OCI-LY1 (cell line): ENCODE measurements around the gene FBXW11.

Experiments used
- H2AFZ ChIP-seq: fragments of 200-600 bp; sonication (generic), shearing (Covaris generic); 2 replicates; pipeline ENCODE4 v1.6.0; 2014; ENCODE audit warnings: antibody characterized with exemption, mild to moderate bottlenecking, low read length
- H3F3A ChIP-seq: fragments of 200-600 bp; sonication (generic), shearing (Covaris generic); 2 replicates; pipeline ENCODE4 v1.6.0; 2014; ENCODE audit warnings: mild to moderate bottlenecking, antibody characterized with exemption, low read length, moderate library complexity; ENCODE audit not compliant: insufficient read depth
- H3K27ac ChIP-seq: fragments of 200-600 bp; sonication (generic); 2 replicates; pipeline ENCODE4 v1.5.1; 2014; ENCODE audit warnings: low read length, mixed run types, mild to moderate bottlenecking, low read depth; ENCODE audit not compliant: poor library complexity, severe bottlenecking
- H3K27me3 ChIP-seq: fragments of 200-600 bp; sonication (generic); 2 replicates; pipeline ENCODE4 v1.6.0; 2014; ENCODE audit warnings: antibody characterized with exemption, mild to moderate bottlenecking, low read length, moderate library complexity; ENCODE audit not compliant: insufficient read depth
- H3K36me3 ChIP-seq: fragments of 200-600 bp; sonication (generic); 2 replicates; pipeline ENCODE4 v1.6.1; 2014; ENCODE audit warnings: mild to moderate bottlenecking, antibody characterized with exemption, low read length, moderate library complexity, mixed read lengths; ENCODE audit not compliant: insufficient read depth
- H3K4me1 ChIP-seq: fragments of 200-600 bp; sonication (generic); 2 replicates; pipeline ENCODE4 v1.5.1; 2014; ENCODE audit warnings: mild to moderate bottlenecking, low read length, moderate library complexity; ENCODE audit not compliant: insufficient read depth, severe bottlenecking
- H3K4me2 ChIP-seq: fragments of 200-600 bp; sonication (generic), shearing (Covaris generic); 2 replicates; pipeline ENCODE4 v1.6.1; 2014; ENCODE audit warnings: low read length
- H3K4me3 ChIP-seq: fragments of 200-600 bp; sonication (generic); 2 replicates; pipeline ENCODE4 v1.5.1; 2014; ENCODE audit warnings: low read length, low read depth, mild to moderate bottlenecking, mixed read lengths; ENCODE audit not compliant: poor library complexity, severe bottlenecking
- H3K79me2 ChIP-seq: fragments of 200-600 bp; shearing (Covaris generic); 2 replicates; pipeline ENCODE4 v1.6.1; 2016; ENCODE audit warnings: mixed run types, low read length, mixed read lengths; ENCODE audit not compliant: insufficient read depth
- H3K9ac ChIP-seq: fragments of 200-600 bp; sonication (generic), shearing (Covaris generic); 2 replicates; pipeline ENCODE4 v1.6.1; 2014; ENCODE audit warnings: mild to moderate bottlenecking, low read length, mixed read lengths
- H3K9me2 ChIP-seq: fragments of 200-600 bp; sonication (generic), shearing (Covaris generic); 2 replicates; pipeline ENCODE4 v1.6.1; 2014; ENCODE audit warnings: low read depth, mild to moderate bottlenecking, low read length, mixed read lengths
- H3K9me3 ChIP-seq: fragments of 200-600 bp; shearing (Covaris generic); 2 replicates; pipeline ENCODE4 v1.6.1; 2014; ENCODE audit warnings: low read length, mixed read lengths
- H4K20me1 ChIP-seq: fragments of 200-600 bp; sonication (generic), shearing (Covaris generic); 2 replicates; pipeline ENCODE4 v1.6.0; 2016; ENCODE audit warnings: mild to moderate bottlenecking, low read length; ENCODE audit not compliant: insufficient read depth
- CTCF ChIP-seq: fragments of 200-600 bp; sonication (generic), shearing (Covaris generic); IDR thresholded peaks from 2 replicates; pipeline ENCODE4 v1.5.1; 2017; ENCODE audit warnings: mild to moderate bottlenecking, antibody characterized with exemption, low read length, moderate library complexity, mixed read lengths
- EZH2 ChIP-seq: fragments of 200-600 bp; sonication (generic), shearing (Covaris generic); IDR thresholded peaks from 2 replicates; pipeline ENCODE4 v1.8.0; 2017; ENCODE audit warnings: borderline replicate concordance, mixed run types, mild to moderate bottlenecking, antibody characterized with exemption, low read length, moderate library complexity, mixed read lengths

FBXW11 gene

GRCh38 chr5:171954721-171955120 is 51.7 kb downstream of the FBXW11 start:
- Histone ChIP-seq H3K9me2 (no peaks in the 10 kb centered on the region), H4K20me1 (no peaks in the 10 kb centered on the region), H3K9me3 (no peaks in the 10 kb centered on the region), H3K27me3 (no peaks in the 10 kb centered on the region), H3K4me1 (peaks cover 15% of the 10 kb centered on the region), H3K4me3 (no peak overlapping the region), H3K9ac (no peak overlapping the region), H3K4me2 (no peak overlapping the region), H3K79me2 (peaks cover 68% of the 10 kb centered on the region), H3K36me3 (no peaks in the 10 kb centered on the region), H3F3A (no peaks in the 10 kb centered on the region), H3K27ac (no peak overlapping the region), H2AFZ (no peak overlapping the region)
- TF ChIP-seq CTCF (no peak), EZH2 (no peak)

GRCh38 chr5:171953860-171954701 is 52.4 kb downstream of the FBXW11 start:
- Histone ChIP-seq H3K4me2 (no peak overlapping the region), H3F3A (no peaks in the 10 kb centered on the region), H3K27me3 (no peaks in the 10 kb centered on the region), H3K9me3 (no peaks in the 10 kb centered on the region), H3K79me2 (peaks cover 74% of the 10 kb centered on the region), H3K9ac (no peak overlapping the region), H4K20me1 (no peaks in the 10 kb centered on the region), H3K36me3 (no peaks in the 10 kb centered on the region), H2AFZ (no peak overlapping the region), H3K4me3 (no peak overlapping the region), H3K9me2 (no peaks in the 10 kb centered on the region), H3K27ac (no peak overlapping the region), H3K4me1 (peaks cover 15% of the 10 kb centered on the region)
- TF ChIP-seq EZH2 (no peak), CTCF (no peak)

GRCh38 chr5:171952021-171952420 is 54.4 kb downstream of the FBXW11 start:
- TF ChIP-seq CTCF (no peak), EZH2 (no peak)
- Histone ChIP-seq H3K9ac (no peak overlapping the region), H3K4me1 (peaks cover under 1% of the 10 kb centered on the region), H3F3A (no peaks in the 10 kb centered on the region), H4K20me1 (no peaks in the 10 kb centered on the region), H3K4me3 (no peak overlapping the region), H3K9me3 (no peaks in the 10 kb centered on the region; the same call in 1 of the 2 replicates), H3K79me2 (peaks cover 68% of the 10 kb centered on the region), H3K36me3 (no peaks in the 10 kb centered on the region), H3K27me3 (no peaks in the 10 kb centered on the region), H3K27ac (no peak overlapping the region), H2AFZ (no peak overlapping the region), H3K4me2 (no peak overlapping the region), H3K9me2 (no peaks in the 10 kb centered on the region)
